Large intestine (tissue), 3 donors: ENCODE data around the gene CIC. TPM values are rescaled to one million over a fixed set of nuclear protein-coding genes. Genes with fewer than 3 reads are reported as not detected.

Source experiments
- DNase-seq, 2 donors: peaks; one replicate each; pipeline versions ENCODE4 v3.0.0 to v3.0.0-alpha.2; 2013
- H3K27ac ChIP-seq: one replicate; pipeline ENCODE4 v1.5.1; 2013; ENCODE audit warnings: low read length
- H3K27me3 ChIP-seq: 2 replicates; pipeline ENCODE4 v1.6.1; 2013; ENCODE audit warnings: low read length; ENCODE audit not compliant: control insufficient read depth, insufficient read depth
- H3K36me3 ChIP-seq: 2 replicates; pipeline ENCODE4 v1.6.1; 2013; ENCODE audit warnings: low read length; ENCODE audit not compliant: control insufficient read depth, insufficient read depth
- H3K4me1 ChIP-seq: one replicate; pipeline ENCODE4 v1.6.1; 2013; ENCODE audit warnings: low read length; ENCODE audit not compliant: control insufficient read depth, insufficient read depth
- H3K4me3 ChIP-seq: one replicate; pipeline ENCODE4 v1.5.1; 2013; ENCODE audit warnings: low read length
- H3K9me3 ChIP-seq: one replicate; pipeline ENCODE4 v1.6.1; 2013; ENCODE audit warnings: mild to moderate bottlenecking, low read depth, low read length, moderate library complexity; ENCODE audit not compliant: control insufficient read depth
- WGBS: methylation state at CpG from one replicate; pipeline ENCODE4 v1.1.5; 2013; ENCODE audit warnings: low lambda C conversion rate; ENCODE audit not compliant: insufficient coverage; 5-methylcytosine and 5-hydroxymethylcytosine counted together
- polyA plus RNA-seq: library from polyadenylated mRNA; unstranded; fragments of 120-200 nt; gene quantifications from one replicate; pipeline ENCODE4 v1.2.1, GENCODE V29; 2013

The CIC gene
- polyA plus RNA-seq, 1 donor, result 43.4 TPM

DNA sequence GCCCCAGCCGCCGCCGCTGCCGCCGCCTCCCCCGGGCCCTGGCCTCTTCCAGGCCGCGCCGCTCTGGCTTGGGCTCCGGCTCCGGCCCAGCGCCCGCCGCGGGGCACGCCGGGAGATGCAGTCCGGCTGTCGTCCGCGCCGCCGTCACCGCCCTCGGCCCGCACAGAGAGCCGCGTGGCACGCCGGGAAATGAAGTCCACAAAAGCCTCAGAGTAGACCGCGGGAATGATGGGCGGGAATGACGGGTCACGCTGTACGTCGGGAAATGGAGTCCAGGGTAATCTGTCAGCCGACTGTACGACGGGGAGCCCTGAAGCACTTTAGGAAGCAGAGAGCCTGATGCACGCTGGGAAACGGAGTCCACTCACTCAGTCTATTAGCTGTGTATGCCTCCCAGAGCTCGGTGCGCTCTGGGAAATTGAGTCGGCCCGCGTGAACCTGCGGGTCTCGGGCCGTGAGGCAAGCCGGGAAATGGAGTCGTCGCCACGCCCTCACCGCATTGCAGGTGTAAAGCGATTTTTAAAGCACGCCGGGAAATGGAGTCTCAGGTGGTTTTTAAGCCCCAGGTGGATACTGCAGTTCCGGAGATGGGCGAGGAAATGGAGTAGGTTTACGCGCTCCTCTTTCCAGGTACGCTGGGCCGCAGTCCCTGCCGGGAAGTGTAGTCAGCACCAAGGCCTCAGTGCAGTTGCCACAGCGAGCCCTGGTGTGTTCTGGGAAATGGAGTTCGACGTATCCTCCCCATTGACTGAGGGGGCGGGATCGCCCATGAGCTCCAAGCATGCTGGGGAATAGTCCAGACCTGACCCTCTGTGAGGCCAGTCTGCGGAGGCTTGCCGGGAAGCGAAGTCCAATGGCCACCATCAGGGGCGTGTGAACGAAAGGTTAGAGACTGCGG is 26.3 kb upstream of the CIC start, which contains the start of gene GSK3A:
TSS of gene GSK3A (minus strand) at position 91 of the 898 bp plus-strand sequence. CDS start 137 bp downstream, outside the sequence.
- peaks cover 28% of the 10 kb centered on the region for H3K36me3 ChIP-seq
- peak within 1 kb of the TSS; percentile 58 for H3K4me3 ChIP-seq
- H3K27me3 ChIP-seq, result no peaks in the 10 kb centered on the region
- H3K27ac ChIP-seq, result peak within 1 kb of the TSS; percentile 87
- H3K9me3 ChIP-seq, result no peaks in the 10 kb centered on the region
- peaks cover 17% of the 10 kb centered on the region for H3K4me1 ChIP-seq
- WGBS, result no CpG with 5 or more reads among the region's 76 CpGs
- peak; percentile 99 to 100 for DNase-seq

DNA sequence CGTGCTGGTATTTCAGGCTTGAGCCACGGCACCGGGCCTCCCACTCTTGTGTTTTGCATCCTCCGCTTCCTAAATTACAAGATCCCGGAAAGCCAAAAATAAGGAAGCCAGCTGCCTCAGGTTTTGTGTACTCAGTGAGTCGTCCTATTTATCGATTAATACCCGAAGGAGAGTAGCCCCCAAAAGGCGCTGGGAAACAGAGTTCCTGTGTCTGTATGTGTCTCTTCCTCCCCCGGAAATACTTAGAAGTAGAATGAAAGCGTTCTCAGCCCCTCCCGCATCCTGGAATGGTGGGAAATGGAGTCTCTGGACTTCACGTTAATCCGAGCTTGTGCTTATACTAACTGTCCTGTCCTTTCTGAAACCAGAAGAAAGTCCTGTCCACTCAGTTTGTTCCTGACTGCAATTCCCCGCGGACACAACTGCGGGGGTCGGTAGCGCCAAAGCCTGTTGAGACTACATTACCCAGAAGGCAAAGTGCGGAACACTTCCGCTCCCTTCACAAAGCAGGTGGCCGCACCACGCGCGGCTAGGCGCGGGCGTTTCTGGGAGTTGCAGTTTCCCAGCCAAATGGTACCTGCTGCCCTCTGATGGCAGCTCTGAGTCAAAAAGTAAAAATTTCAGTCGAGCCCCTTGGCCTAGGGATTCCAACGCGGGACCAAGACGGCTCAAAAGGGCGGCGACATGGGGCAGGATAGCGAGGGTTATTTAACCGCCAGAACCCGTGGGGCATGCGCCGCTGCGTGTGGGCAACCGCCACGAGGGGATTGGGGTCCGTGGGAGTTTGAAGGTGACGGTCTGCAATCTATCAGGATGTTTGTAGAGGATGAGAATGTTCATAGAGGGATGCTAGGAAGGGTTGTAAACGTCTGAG is 24.5 kb upstream of the CIC start:
- no CpG with 5 or more reads among the region's 45 CpGs for WGBS
- no peaks in the 10 kb centered on the region for H3K9me3 ChIP-seq
- H3K27me3 ChIP-seq, result no peaks in the 10 kb centered on the region
- peaks cover 34% of the 10 kb centered on the region for H3K36me3 ChIP-seq
- peaks cover 17% of the 10 kb centered on the region for H3K4me1 ChIP-seq
- H3K4me3 ChIP-seq, result peak overlapping the region; percentile 52
- peak; percentile 92 to 96 for DNase-seq
- H3K27ac ChIP-seq, result peak overlapping the region; percentile 87

DNA sequence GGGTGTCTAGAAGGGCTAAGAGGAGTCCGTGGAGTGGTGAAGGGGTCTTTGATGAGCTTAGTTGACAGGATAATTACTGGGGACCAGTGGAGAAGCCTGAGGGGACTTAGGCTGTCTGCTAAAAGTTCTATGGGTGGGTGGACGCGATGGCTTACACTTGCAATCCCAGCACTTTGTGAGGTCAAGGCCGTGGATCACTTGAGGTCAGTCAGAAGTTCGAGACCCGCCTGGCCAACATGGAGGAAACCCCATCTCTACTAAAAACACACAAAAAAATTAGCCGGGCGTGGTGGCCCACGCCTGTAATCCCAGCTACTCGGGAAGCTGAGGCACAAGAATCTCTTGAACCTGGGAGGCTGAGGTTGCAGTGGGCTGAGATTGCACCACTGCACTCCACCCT is 23.8 kb upstream of the CIC start:
- H3K27ac ChIP-seq, result no peak overlapping the region
- no peak for DNase-seq
- H3K27me3 ChIP-seq, result no peaks in the 10 kb centered on the region
- no CpG with 5 or more reads among the region's 10 CpGs for WGBS
- peaks cover 16% of the 10 kb centered on the region for H3K4me1 ChIP-seq
- H3K4me3 ChIP-seq, result no peak overlapping the region
- H3K36me3 ChIP-seq, result peaks cover 33% of the 10 kb centered on the region
- no peaks in the 10 kb centered on the region for H3K9me3 ChIP-seq

DNA sequence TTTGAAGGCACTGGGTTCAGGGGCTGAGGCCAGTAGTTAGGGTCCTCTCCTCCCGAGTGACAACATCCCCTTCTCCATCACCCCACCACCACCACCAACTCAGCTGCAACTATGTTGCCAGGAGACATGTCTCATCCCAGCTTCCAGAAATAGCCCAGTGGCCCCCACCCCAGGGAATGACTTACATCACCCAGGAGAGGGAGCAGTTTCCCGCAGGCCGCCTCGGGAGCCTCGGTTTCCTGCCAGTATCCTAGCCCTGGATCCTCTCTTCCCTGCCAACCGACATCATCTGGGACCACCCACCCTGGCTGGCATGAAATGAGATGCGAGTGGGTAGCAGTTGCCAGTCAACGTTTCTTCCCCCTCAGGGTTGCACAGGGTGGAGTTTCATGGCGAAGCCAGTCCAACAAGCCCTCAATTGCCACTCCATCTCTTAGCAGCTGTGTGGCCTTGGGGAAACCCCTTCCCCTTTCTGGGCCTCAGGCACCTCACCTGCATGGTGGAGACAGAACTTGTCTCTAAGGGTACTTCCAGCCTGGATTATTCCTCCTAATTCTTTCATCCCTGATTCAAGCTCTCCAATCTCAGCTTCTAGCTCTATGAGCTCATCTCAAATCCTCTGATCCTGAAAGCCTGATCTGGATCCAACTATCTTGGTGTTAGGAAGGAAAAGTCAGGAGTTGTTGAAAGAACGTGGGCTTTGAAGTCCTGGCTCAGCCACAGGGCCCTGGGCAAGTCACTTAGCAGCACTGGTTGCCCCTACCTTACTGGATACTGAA is 22.7 kb upstream of the CIC start:
- H3K36me3 ChIP-seq, result peaks cover 32% of the 10 kb centered on the region
- no peak overlapping the region for H3K27ac ChIP-seq
- peak in 1 of 2 donors; percentile 61 for DNase-seq
- H3K9me3 ChIP-seq, result peaks cover 2% of the 10 kb centered on the region
- no peaks in the 10 kb centered on the region for H3K27me3 ChIP-seq
- WGBS, result 37% methylated on average over 2 of the region's 10 CpGs
- H3K4me1 ChIP-seq, result peaks cover 16% of the 10 kb centered on the region
- no peak overlapping the region for H3K4me3 ChIP-seq

DNA sequence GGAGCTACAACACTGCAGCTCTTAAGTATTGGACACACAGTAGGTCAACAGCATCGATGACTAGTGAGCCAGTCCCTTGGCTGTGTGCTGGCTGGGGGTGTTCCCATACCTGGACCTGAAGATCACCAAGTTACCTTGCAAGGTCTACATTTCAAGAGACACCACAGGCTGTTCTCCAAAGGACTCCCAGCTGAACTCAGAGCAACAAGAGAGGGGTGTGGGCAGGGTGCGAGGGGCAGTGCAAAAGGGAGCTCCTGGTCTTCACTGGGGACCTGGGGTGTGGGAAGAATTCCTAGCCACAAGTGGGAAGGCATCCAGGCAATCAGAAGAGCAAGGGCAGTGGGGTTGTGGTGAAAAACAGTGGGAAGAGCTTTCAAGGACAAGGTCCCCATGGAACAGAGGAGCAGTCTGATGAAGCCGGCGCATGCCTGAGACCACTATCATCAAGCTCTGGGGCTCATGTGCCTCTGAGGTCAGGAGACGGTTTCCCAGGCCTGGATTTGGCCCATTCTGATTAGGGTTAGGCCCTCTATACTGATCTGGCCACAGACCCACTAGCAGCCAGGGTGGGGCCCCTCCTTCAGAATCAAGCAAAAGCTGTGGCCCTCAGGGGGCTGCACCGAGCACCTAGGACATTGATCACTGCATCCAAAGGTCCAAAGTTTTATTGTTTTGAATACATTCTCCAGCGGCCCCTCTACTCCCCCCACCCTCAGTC is 22.0 kb upstream of the CIC start:
- H3K4me3 ChIP-seq, result no peak overlapping the region
- H3K27me3 ChIP-seq, result no peaks in the 10 kb centered on the region
- H3K27ac ChIP-seq, result no peak overlapping the region
- peaks cover 32% of the 10 kb centered on the region for H3K36me3 ChIP-seq
- WGBS, result no CpG with 5 or more reads among the region's 7 CpGs
- H3K4me1 ChIP-seq, result peaks cover 20% of the 10 kb centered on the region
- DNase-seq, result no peak
- H3K9me3 ChIP-seq, result peaks cover 2% of the 10 kb centered on the region

DNA sequence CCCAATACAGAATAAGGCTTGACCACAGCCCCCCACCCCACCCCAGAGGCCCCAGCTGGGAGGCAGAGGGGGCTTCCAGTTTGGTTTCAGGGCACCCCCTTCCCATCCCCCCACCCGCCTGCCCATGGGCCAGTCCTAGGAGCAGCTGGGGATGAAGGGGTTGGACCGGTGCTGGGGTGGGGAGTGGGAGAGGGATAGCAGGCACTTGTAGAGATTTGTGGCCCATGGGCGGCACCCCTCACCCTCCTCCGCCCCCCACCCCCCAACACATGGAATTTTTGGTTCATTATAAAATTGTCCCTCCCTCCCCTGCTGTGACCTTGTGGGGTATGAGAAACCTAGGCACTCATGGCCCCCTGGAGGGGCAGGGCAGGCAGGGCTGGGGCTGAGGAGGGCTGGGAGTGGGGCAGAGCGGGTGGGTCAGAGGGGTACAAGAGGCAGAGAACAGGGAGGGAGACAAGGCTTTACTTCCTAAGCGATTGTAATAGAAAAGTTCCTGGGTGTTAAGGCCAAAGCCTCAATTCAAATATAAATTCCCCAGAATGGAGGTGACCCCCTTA is 21.3 kb upstream of the CIC start:
- Histone ChIP-seq H3K36me3 (peaks cover 32% of the 10 kb centered on the region), H3K27me3 (no peaks in the 10 kb centered on the region), H3K27ac (no peak overlapping the region), H3K9me3 (peaks cover 2% of the 10 kb centered on the region), H3K4me1 (peaks cover 26% of the 10 kb centered on the region), H3K4me3 (no peak overlapping the region)
- WGBS, result no CpG with 5 or more reads among the region's 6 CpGs
- no peak for DNase-seq

DNA sequence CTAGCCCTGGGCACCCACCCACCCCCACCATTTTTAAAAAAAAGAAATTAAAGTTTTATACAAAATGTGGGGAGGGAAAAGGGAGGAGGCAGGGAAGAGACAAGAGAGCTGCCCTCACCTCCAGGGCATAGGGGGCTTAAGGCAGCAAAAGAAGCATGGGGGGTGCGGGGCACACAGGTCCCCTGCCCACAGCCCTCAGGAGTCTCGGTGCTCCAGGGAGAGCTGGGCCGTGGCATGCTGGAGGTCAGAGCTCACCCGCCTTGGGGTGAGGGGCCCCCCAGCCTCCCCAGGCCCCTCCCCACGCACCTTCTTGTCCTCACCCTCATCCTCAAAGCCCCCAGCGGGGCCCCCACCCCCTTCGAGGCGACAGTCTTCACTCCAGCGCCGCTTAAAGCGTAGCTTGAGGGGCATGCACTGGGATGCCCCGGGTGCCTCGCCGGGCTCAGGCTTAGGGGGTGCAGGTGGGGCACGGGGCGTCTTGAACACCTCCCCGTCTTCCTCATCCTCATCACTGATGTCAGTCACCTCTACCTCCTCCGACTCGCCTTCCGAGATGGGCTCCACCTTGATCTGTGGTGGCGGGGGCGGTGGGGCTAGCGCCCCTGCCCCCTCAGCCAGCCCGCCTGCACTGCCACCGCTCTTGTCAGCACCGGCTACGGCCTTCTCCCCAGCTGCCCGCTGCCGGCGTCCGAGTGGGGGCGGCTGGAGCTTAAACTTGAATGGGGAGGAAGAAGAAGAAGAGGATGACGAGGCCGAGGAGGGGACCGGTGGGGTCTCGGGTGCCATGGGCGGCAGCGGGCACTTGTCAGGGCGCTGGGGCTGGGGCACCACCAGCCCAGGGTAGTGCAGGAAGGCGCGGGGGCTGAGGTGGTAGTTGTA is 20.5 kb upstream of the CIC start:
- Histone ChIP-seq H3K9me3 (peaks cover 2% of the 10 kb centered on the region), H3K27ac (no peak overlapping the region), H3K4me3 (no peak overlapping the region), H3K4me1 (peaks cover 30% of the 10 kb centered on the region), H3K36me3 (peaks cover 32% of the 10 kb centered on the region), H3K27me3 (no peaks in the 10 kb centered on the region)
- DNase-seq, result no peak
- WGBS, result no CpG with 5 or more reads among the region's 41 CpGs

DNA sequence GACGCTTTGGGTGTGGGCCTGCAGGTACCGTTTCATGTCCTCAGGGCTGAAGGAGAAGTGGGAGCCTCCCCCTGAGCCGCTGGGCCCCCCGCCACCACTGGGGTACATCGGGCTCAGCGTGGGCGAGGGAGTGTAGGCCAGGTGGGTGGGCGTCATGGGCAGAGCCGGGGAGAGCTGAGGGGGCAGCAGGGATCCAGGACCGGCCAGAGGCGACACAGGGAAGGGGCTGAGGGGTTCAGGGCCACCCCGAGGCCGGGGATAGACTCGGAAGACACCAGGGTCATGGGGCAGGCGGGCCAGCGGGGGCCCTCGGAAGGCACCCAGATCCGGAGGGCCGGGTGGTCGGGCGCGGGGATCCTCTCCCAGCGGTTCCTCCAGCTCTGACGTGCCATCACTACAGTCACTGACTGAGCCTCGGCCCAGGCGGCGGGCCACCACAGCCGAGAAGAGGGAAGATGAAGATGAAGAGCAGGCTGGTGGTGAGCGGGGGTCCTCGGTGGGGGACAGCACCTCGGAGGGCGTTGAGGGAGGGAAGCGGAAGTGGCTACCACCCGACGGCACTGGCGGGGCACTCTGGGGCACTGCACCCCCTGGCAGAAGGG is 19.8 kb upstream of the CIC start:
- H3K27ac ChIP-seq, result no peak overlapping the region
- peaks cover 30% of the 10 kb centered on the region for H3K4me1 ChIP-seq
- no CpG with 5 or more reads among the region's 36 CpGs for WGBS
- H3K27me3 ChIP-seq, result no peaks in the 10 kb centered on the region
- peaks cover 32% of the 10 kb centered on the region for H3K36me3 ChIP-seq
- no peak overlapping the region for H3K4me3 ChIP-seq
- H3K9me3 ChIP-seq, result peaks cover 2% of the 10 kb centered on the region
- no peak for DNase-seq
